Left ventricle myocardium inferior (tissue), 1 donor: ENCODE measurements around the gene CUX1. TPM values are rescaled to one million over a fixed set of nuclear protein-coding genes. Genes with fewer than 3 reads are reported as not detected.
"Not testable (repeated sequence)": the region's sequence is repeated elsewhere in the genome, so short reads cannot be mapped to it uniquely, and the experiment has no call there.

ENCODE experiments used
- DNase-seq: peaks from one replicate; pipeline ENCODE4 v3.0.0-alpha.2; 2020
- H3K27ac ChIP-seq: fragments of 200-600 bp; replicated peaks from 2 replicates; pipeline ENCODE4 v1.8.0; 2021
- H3K27me3 ChIP-seq: fragments of 200-600 bp; 2 replicates; pipeline ENCODE4 v1.8.0; 2021; ENCODE audit warnings: low read depth
- H3K36me3 ChIP-seq: fragments of 200-600 bp; 2 replicates; pipeline ENCODE4 v1.8.0; 2021
- H3K4me1 ChIP-seq: fragments of 200-600 bp; 2 replicates; pipeline ENCODE4 v1.8.0; 2021
- H3K4me3 ChIP-seq: fragments of 200-600 bp; 2 replicates; pipeline ENCODE4 v1.8.0; 2021; ENCODE audit warnings: mild to moderate bottlenecking, moderate library complexity
- H3K9me3 ChIP-seq: fragments of 200-600 bp; replicated peaks from 2 replicates; pipeline ENCODE4 v1.8.0; 2021
- CTCF ChIP-seq: fragments of 200-600 bp; IDR thresholded peaks from 2 replicates; pipeline ENCODE4 v1.8.0; 2021; ENCODE audit warnings: antibody characterized with exemption, mild to moderate bottlenecking, borderline replicate concordance
- intact Hi-C: fragments of 100-400 bp; cut with micrococcal nuclease; formaldehyde crosslinking; loops from one replicate; pipeline ENCODE4 v1.11.0; 2022
- total RNA-seq: library from RNA; stranded (reverse); fragmentation: NEBNext Ultra II Directional; extraction: Animal tissue kit (Norgen Biotek cat#: 25700); gene quantifications from one replicate; pipeline ENCODE4 v1.2.1, GENCODE V29; 2021
- donor health status: DM: no; HTN: yes; CAD: no; lungs with severe emphysema.

Gene CUX1
- total RNA-seq, 1 donor from 2014 or later, result 125 TPM

- no peaks in the 10 kb centered on the region for H3K27me3 ChIP-seq
- no peak for DNase-seq
- no peak overlapping the region for H3K4me3 ChIP-seq
- intact Hi-C loops, result no loop called here
- H3K9me3 ChIP-seq, result no peaks in the 10 kb centered on the region
- H3K27ac ChIP-seq, result no peak overlapping the region
- H3K4me1 ChIP-seq, result peaks cover 44% of the 10 kb centered on the region
- no peaks in the 10 kb centered on the region for H3K36me3 ChIP-seq
- no peak for TF ChIP-seq CTCF
Measured at GRCh38 chr7:101841328-101841727, 23.9 kb downstream of the CUX1 start.

- TF ChIP-seq CTCF, result no peak
- Histone ChIP-seq H3K4me3 (no peak overlapping the region), H3K4me1 (peaks cover 36% of the 10 kb centered on the region), H3K27me3 (no peaks in the 10 kb centered on the region), H3K9me3 (peaks cover 8% of the 10 kb centered on the region), H3K27ac (no peak overlapping the region), H3K36me3 (no peaks in the 10 kb centered on the region)
- DNase-seq, result no peak
- intact Hi-C loops, result no loop called here
Measured at GRCh38 chr7:101843293-101844271, 26.2 kb downstream of the CUX1 start.

- no peak for TF ChIP-seq CTCF
- H3K4me3 ChIP-seq, result no peak overlapping the region
- no peak overlapping the region for H3K27ac ChIP-seq
- peaks cover 25% of the 10 kb centered on the region for H3K4me1 ChIP-seq
- H3K36me3 ChIP-seq, result no peaks in the 10 kb centered on the region
- DNase-seq, result no peak
- peaks cover 8% of the 10 kb centered on the region for H3K9me3 ChIP-seq
- H3K27me3 ChIP-seq, result no peaks in the 10 kb centered on the region
- intact Hi-C loops, result no loop called here
Measured at GRCh38 chr7:101845974-101846373, 28.5 kb downstream of the CUX1 start.

- DNase-seq, result no peak
- no peaks in the 10 kb centered on the region for H3K36me3 ChIP-seq
- TF ChIP-seq CTCF, result no peak
- H3K4me3 ChIP-seq, result no peak overlapping the region
- intact Hi-C loops, result no loop called here
- no peak overlapping the region for H3K27ac ChIP-seq
- no peaks in the 10 kb centered on the region for H3K27me3 ChIP-seq
- H3K9me3 ChIP-seq, result peaks cover 8% of the 10 kb centered on the region
- H3K4me1 ChIP-seq, result peaks cover 20% of the 10 kb centered on the region
Measured at GRCh38 chr7:101846800-101847538, 29.5 kb downstream of the CUX1 start.

- no peak for TF ChIP-seq CTCF
- H3K36me3 ChIP-seq, result no peaks in the 10 kb centered on the region
- no peak overlapping the region for H3K4me3 ChIP-seq
- no peak overlapping the region for H3K27ac ChIP-seq
- intact Hi-C loops, result no loop called here
- H3K27me3 ChIP-seq, result no peaks in the 10 kb centered on the region
- peaks cover 8% of the 10 kb centered on the region for H3K9me3 ChIP-seq
- H3K4me1 ChIP-seq, result peaks cover 16% of the 10 kb centered on the region
- no peak for DNase-seq
Measured at GRCh38 chr7:101848208-101848951, 31.0 kb downstream of the CUX1 start.

GRCh38 chr7:101849314-101849713 is 31.9 kb downstream of the CUX1 start:
- H3K4me3 ChIP-seq, intact Hi-C loops: not testable (repeated sequence)

GRCh38 chr7:101852364-101852763 is 34.9 kb downstream of the CUX1 start:
- H3K27ac ChIP-seq, H3K4me3 ChIP-seq, intact Hi-C loops, H3K27me3 ChIP-seq, H3K9me3 ChIP-seq, H3K36me3 ChIP-seq, DNase-seq: not testable (repeated sequence)
- peaks cover 30% of the 10 kb centered on the region for H3K4me1 ChIP-seq

More at GRCh38 chr7:101849314-101849713, 31.9 kb downstream of the CUX1 start:
- not testable (repeated sequence) for H3K27me3 ChIP-seq, DNase-seq, H3K4me1 ChIP-seq, H3K9me3 ChIP-seq, H3K36me3 ChIP-seq, H3K27ac ChIP-seq
